Activated T-cell treated with anti-CD3 and anti-CD28 coated beads for 48 hours (primary cell): ENCODE data around the gene SLC22A16.
"Not testable (repeated sequence)": the region's sequence is repeated elsewhere in the genome, so short reads cannot be mapped to it uniquely, and the experiment has no call there.

Experiments used
- DNase-seq: peaks from one replicate; pipeline ENCODE4 v3.0.0-alpha.2; 2020; ENCODE audit warnings: low read depth

The SLC22A16 gene

DNA sequence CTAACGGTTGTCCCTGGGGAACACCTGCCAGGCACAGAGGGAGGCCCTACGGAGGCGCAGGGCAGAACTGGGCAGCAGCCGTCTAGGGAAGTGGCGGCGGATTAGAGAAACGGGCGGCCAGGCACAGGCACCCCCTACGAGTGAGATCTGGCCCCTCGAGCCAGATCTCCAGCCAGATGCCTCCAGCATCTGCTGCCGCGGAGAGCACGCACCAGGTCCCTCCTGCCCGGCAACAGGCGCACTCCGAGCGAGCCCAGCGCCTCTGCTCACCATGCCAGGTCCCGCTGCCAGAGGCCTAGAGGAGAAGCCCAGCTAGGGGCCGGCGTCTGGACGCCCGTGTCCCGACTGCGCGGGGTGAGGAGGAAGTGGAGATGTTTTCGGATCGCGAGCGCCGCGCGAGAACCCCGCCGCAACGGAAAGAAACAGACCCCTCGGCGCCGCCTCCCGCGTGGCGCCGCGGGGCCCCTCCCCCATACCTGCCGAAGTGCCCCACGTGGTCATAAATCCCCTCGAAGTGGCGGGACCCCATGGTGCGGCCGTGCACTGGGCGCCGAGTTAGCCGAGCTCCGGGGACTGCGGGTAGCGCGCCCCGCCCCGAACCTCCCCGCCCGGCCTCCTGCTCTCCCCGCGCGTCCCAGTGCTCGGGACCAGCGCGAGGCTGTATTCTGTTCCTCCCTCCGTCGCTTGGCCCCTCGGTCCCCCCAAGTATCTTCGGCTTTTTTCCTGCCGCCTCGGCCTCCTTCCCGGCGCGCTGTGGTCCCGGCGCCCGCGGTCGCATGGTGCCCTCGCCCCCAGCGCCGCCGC lies at the start of gene SLC22A16:
Gene SLC22A16 (minus strand): TSS at position 568 of the 804 bp plus-strand sequence. CDS start 39 bp downstream, at position 529.
- DNase-seq: no peak

DNA sequence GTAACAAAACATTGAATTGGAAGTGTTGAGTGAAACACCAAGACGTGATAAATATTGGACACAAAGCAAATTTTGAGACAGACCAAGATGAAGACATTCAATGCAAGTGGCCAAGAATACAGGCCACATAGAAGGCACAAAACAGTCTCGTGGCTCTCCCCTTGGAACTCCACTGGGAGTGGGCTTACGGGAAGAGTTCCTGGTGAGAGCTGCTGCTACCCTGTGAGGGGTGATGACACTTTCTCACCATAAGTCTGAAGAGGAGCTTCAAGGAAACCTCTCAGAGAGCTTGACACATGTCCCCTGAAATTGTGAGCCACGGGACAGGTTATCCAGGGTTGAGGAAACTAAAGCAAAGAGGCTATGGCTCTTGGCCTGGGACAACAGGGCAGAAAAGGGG lies 48.6 kb upstream of the SLC22A16 start:
- no peak for DNase-seq

GRCh38 chr6:110524305-110524704 lies 47.9 kb upstream of the SLC22A16 start:
- DNase-seq: no peak

DNA sequence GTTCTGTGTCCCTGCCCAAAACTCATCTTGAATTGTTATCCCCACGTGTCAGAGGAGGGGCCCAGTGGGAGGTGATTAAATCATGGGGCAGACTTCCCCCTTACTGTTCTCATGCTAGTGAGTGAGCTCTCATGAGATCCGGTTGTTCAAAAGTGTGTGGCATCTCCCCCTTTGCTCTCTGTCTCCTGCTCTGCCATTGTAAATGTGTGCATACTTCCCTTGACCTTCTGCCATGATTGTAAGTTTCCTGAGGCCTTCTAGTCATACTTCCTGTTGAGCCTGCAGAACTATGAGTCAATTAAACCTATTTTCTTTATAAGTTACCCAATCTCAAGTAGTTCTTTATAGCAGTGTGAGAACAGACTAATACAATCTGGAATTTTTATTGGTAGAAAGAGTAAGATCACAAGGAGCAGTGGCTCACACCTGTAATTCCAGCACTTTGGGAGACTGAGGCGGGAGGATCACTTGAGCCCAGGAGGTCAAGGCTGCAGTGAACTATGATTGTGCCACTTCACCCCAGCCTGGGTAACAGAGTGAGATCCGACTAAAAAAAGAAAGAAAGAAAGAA lies 47.1 kb upstream of the SLC22A16 start:
- DNase-seq: no peak

GRCh38 chr6:110522427-110522826 lies 46.0 kb upstream of the SLC22A16 start:
- no peak for DNase-seq

- no peak for DNase-seq
Measured at GRCh38 chr6:110520992-110521543, 44.7 kb upstream of the SLC22A16 start.

DNA sequence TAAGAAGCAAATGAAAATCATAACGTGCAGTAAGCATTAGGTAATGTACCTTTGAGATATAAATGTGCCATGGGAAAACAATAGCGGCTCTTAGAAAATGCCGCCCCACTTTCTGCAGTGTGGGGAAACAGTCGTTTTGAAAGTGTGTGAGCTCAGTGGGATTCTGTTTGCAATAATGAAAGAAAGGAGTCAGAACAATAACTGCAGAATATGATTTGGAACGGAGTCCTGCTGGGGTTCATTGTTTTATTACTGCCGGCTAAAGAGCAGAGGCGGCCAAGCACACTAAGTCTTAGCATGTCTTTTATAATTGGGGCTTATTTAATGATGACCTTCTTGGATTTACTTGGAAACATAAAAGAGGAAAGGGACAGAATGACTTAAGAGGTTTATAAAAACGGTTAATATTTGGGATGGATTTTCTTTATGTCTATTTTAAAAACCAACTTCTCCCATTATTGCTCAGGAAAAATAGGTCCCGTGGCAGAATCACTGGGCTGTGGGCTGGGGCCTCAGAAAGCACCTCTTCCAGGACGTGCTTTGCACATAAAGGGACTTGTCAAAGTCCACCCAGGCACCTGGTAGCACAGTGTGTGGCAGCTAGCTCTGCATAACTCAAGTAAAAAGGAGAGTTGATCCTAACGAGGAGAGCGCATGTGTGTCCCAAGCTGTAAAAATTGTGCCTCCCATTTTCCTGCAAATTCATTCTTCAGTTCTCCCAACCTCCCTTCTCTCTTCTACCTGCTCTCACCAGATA lies 44.0 kb upstream of the SLC22A16 start:
- no peak for DNase-seq

DNA sequence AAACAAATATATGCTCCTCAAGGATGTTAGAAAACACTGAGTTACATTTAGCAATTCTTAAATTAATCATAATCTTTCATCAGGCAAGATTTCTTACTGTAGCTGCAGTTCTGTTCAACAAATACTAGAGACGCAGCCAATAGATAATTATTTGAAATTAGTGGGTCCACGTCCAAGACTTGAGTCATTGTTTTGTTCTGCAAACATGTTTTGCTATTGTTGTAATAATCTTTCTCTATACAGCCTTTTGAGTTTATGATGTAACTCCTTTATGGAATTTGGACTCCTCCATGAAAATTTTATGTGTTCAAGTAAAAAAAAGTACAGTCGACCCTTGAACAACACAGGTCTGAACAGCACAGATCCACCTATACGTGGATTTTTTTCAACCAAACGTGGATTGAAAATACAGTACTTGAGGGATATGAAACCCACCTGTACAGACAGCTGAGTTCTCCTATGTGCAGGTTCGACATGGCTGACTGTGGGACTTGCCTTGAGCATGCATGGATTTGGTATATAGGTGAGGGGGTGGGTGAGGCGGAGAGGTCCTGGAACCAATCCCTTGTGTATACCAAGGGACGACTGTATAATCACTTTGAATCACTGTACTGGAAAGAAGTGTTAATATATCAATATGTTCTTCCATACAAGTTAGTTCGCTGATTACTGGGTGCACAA lies 41.3 kb upstream of the SLC22A16 start:
- DNase-seq: no peak

GRCh38 chr6:110517034-110517433 lies 40.6 kb upstream of the SLC22A16 start:
- DNase-seq: no peak

- DNase-seq: no peak
Measured at GRCh38 chr6:110514818-110515217, 38.4 kb upstream of the SLC22A16 start.

DNA sequence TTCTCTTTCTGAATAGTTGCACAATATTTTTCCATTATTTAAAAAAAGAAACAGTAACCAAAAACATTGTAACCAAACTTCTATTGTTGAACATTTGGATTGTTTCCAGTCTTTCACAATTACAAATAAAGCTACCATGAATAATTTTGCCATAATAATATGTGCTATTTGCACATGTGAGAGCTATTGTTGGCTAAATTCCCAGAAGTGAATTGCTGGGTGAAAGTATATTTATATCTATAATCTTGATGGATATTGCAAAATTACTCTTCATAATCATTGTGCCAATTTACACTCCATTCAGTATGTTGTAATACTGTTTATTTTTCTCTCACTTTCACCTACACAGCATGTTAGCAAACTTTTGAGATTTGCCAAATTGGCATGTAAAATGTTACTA lies 36.6 kb upstream of the SLC22A16 start:
- DNase-seq: no peak

DNA sequence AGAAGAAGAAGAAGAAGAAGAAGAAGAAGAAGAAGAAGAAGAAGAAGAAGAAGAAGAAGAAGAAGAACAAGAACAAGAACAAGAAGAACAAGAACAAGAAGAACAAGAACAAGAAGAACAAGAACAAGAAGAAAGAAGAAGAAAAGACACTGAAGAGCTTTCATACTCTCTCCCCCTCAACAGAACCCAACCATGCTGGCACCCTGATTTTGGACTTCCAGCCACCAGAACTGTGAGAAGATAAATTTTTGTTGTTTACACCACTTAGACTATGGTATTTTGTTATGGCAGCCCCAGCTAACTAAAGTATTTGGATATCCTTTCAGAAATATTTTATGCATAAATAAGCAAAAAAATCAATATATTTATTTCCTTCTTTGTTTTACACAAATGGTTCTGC lies 36.1 kb upstream of the SLC22A16 start:
- not testable (repeated sequence) for DNase-seq

DNA sequence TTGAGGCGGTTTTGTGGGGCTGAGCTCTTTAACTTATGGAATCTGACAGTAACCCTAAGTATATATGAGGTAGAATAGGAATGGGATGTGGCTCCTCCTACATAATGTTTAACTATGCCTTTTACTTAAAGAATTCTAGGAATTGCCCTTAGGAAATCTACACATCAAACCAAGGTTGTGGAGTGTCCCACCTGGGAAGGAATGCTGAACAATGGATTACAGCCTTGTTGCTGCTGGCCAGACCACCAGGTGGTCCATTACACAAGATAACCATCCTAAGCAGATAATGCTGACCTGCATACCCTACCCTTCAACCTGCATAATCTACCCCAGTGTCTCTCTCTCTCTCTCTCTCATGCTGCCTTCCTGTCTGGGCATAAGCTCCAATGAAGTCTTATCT lies 35.0 kb upstream of the SLC22A16 start:
- DNase-seq: no peak

DNA sequence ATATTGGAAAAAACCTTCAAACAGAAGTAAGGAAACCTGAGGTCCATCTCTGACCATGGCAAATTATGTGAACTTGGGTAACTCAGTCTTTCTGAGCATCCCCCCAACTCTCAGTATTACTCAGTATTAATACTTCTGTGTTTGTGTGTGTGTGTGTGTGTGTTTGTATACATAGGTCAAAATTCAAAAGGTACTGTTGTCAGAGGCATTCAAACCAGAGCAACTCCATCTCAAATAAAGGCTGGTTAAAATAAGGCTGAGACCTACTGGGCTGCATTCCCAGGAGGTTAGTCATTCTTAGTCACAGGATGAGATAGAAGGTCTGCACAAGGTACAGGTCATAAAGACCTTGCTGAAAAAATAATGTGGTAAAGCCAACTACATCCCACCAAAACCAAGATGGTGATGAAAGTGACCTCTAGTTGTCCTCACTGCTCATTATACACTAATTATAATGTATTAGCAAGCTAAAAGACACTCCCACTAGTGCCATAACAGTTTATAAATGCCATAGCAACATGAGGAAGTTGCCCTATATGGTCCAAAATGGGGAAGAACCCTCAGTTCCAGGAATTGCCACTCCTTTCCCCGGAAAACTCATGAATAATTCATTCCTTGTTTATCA lies 33.3 kb upstream of the SLC22A16 start:
- DNase-seq: no peak

DNA sequence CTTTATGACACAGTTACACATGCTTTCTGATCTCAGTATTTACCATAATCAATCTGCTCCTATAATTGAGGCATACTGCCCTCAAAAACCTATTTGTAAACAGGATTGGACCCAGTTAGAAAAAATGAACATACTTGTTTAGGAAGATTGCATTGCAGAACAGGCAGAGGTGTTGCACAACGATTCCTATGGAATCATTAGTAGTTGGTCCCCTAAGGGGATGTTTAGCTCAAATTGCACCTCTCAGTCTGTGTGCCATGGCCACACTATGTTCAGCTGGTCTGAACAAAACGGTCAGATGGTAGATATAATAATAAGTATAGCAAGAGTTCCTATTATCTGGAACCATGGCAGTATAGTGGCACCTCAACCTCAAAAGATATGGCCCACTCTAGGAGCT lies 28.5 kb upstream of the SLC22A16 start:
- not testable (repeated sequence) for DNase-seq

- no peak for DNase-seq
Measured at GRCh38 chr6:110495949-110496348, 19.5 kb upstream of the SLC22A16 start.

DNA sequence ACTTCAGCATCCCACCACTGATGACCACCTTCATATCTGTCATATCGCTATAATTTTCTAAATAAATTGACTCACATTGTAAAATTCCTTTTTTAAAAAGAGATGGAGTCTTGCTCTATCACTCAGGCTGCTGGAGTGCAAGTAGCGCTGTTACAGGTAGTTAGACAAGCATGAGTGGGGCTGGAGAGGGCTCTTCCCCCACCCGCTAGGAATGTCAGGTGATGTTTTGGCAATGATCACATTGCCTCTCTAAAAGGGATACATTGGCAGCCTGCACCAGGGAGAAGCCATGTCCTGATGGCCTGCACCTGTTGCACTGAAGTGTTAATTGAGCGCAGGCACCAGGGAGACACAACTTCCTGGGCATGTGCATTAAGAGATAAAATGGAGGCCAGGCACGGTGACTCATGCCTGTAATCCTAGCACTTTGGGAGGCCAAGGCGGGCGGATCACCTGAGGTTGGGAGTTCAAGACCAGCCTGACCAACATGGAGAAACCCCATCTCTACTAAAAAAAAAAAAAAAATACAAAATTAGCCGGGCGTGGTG lies 16.9 kb upstream of the SLC22A16 start:
- DNase-seq: no peak

DNA sequence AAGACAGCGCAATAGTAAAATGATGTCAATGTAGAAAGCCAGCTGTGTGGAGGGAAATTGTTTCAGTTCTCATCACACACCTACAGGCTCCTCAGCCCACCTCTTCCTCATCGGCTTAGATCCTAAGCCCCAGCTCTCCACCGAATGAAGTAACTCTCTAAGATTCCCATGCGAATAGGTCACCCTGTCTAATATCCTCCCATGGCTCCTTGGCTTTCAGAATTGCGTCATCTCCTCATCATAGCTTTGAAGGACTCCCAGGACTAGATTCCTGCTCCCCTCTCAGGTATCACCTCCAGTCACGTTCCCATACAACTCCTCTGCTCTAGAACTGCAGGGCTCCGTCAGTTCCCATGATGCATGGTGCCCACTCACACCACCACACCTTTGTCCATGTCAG lies 16.2 kb upstream of the SLC22A16 start:
- DNase-seq: no peak

DNA sequence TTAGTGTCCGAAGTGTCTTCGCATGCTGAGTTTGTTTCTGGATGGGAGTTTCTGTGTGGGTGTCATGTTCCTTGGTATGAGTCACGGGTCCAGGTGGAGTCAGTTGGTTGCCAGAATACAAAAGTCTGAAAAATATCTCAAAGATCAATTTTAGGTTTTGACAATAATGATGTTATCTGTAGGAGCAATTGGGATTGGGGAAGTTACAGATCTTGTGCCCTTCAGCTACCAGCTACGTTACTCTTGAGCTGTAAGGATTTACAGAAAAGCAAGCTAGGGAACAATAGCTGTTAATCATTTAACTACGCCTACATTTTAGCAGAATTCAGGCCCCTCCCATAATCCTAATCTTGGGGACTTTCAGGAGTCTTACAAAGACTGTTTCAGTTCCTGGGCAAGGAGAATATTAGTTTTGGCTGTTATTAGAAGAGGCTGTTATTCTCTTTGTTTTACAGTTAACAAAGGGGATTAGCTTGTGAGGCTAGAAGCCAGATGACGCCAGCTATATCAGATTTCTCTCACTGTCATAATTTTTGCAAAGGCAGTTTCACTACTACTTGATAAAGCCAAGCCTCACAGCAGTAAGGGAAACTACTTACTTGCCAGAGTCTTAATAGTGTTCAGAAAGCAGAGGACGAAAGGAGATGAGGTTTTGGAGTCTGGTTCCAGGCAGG lies 15.4 kb upstream of the SLC22A16 start:
- no peak for DNase-seq

DNA sequence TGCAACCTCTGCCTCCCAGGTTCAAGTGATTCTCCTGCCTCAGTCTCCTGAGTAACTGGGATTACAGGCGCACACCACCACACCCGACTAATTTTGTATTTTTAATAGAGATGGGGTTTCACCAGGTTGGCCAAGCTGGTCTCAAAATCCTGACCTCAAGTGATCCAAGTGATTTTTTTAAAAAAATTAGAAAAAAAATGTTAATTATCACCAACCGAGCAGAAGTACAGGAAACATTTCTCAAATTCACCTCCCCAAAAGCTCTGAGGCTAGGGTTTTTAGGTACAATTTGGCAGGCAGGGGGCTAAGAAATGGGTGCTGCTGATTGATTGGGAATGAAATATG lies 14.9 kb upstream of the SLC22A16 start:
- no peak for DNase-seq

- no peak for DNase-seq
Measured at GRCh38 chr6:110490110-110490509, 13.7 kb upstream of the SLC22A16 start.
